ENCODE measurements around the gene RPS3.
A peak's percentile ranks its signal among the peaks of the same experiment; 100 is the strongest.
"Not testable (repeated sequence)": the region's sequence is repeated elsewhere in the genome, so short reads cannot be mapped to it uniquely, and the experiment has no call there.

RPS3 gene
- total RNA-seq = 988 to 1,554 (median 1,491) reads per million in 9 experiments

DNA sequence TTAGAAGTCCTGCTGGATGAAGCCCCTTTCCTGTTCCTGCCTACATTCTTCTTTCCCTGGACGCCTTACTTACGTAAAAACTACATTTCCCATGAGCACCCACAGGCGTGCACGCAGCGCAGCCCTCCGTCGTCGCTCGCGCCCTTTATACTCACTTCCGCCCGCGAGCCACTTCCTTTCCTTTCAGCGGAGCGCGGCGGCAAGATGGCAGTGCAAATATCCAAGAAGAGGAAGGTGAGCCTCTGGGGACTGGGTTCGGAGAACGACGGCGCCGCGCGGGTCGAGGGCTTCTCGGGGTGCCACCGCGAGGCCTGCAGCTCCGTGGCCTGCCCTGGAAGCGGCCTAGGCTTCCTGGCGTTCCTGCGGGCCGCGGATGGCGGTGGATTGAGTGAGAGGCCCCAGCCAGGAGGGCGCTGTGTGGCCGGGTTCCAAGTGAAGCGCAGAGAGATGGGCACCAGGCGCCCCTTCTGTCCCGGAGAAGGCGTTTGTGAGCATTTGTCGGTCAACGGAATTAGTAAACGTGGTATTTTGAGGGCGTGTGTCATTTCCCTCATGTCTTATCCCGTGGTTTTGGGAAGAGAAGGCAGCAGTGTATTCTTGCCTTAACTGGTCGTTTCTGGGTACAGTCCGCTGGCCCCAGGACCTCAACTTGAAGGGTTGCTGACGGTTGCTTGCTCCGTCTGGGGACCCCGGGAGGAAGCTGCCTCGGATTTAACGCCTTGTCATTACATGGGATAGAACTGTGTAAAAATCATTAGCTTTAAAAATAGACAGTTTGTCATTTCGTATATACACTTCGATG lies at the start of gene RPS3:
TSS of gene RPS3 (plus strand) at position 175 of the 802 bp plus-strand sequence. CDS start at position 205, 30 bp downstream.
- Mint-ChIP-seq H3K4me3 (peak within 1 kb of the TSS; percentile 98 to 99), H3K27me3 (no peaks in the 10 kb centered on the region), H3K9me3 (no peaks in the 10 kb centered on the region), H3K27ac (peak within 1 kb of the TSS; percentile 97 to 98), H3K36me3 (ENCODE audit: insufficient read depth) (peaks cover 49% of the 10 kb centered on the region), H3K4me1 (ENCODE audit: low read depth in 2 of 2) (peaks cover 43 to 52% of the 10 kb centered on the region in 2 donors)
- ATAC-seq (replicated peaks) (peak; percentile 90), DNase-seq (peak; percentile 81 to 88 (median 82))

- ATAC-seq (replicated peaks) (no peak), DNase-seq (no peak)
- Mint-ChIP-seq H3K4me1 (ENCODE audit: low read depth in 2 of 2) (peaks cover 47 to 67% of the 10 kb centered on the region in 2 donors), H3K36me3 (ENCODE audit: insufficient read depth) (peaks cover 9% of the 10 kb centered on the region), H3K27me3 (no peaks in the 10 kb centered on the region), H3K27ac (peak overlapping the region; percentile 84 to 93), H3K9me3 (no peaks in the 10 kb centered on the region), H3K4me3 (peak overlapping the region; percentile 78 to 89)
Observed at GRCh38 chr11:75349521-75350116, 49.7 kb upstream of the RPS3 start.

DNA sequence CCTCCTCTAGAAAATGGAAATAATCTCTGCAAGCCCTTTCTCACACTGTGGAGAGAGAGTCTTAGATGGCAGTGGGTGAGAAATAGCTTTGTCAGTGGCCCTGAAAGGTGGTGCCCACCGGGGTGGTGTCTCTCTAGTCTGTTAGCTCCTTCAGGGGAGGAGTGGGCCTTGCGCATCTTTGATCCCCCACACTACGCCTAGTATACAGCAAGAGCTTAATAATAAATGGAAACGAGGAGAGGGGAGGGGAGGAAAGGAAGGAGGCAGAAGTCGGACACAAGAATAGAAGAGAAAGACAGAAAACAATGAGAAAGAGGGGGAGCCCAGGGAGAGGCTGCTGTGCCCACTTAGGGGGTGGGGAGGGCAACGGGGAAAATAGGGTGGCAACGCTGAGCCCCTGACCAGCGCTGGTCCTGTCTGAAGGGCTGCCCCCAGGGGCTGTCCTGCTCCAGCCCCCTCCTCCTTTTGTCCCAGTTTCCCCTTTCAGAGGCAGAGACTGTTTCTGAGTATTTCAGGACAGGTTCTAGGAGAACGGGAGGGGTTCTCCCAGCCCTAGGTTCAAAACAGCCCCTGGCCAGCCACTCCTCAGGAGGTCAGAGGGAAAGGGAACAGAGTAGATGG lies 49.1 kb upstream of the RPS3 start:
- Mint-ChIP-seq H3K36me3 (ENCODE audit: insufficient read depth) (peaks cover 9% of the 10 kb centered on the region), H3K9me3 (no peaks in the 10 kb centered on the region), H3K4me3 (peak overlapping the region; percentile 78 to 89), H3K27ac (peak overlapping the region; percentile 84 to 93), H3K4me1 (ENCODE audit: low read depth in 2 of 2) (peaks cover 44 to 64% of the 10 kb centered on the region in 2 donors), H3K27me3 (no peaks in the 10 kb centered on the region)
- DNase-seq (no peak), ATAC-seq (replicated peaks) (no peak)

GRCh38 chr11:75350743-75351540 lies 48.4 kb upstream of the RPS3 start:
- peaks cover 9% of the 10 kb centered on the region for H3K36me3 Mint-ChIP-seq (ENCODE audit: insufficient read depth)

DNA sequence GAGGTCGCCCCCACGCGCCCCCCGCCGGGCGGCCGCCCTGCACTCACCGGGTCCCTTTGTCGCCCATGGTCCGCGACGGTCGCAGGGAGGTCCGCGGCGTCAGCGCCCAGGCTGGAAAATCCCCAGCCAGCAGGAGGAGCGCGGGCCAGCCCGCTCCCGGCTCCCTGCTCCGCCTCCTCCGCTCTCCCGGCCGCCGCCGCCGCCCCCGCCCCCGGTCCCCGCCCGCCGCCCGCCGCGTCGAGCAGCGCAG lies 47.9 kb upstream of the RPS3 start, which contains the start of gene ARRB1:
TSS of gene ARRB1 (minus strand) at position 121 of the 250 bp plus-strand sequence. CDS start at position 67, 54 bp downstream.
- Mint-ChIP-seq H3K4me1 (ENCODE audit: low read depth in 2 of 2) (peaks cover 40 to 57% of the 10 kb centered on the region in 2 donors), H3K4me3 (peak within 1 kb of the TSS; percentile 78 to 89), H3K27ac (peak within 1 kb of the TSS; percentile 84 to 93), H3K27me3 (no peaks in the 10 kb centered on the region), H3K36me3 (ENCODE audit: insufficient read depth) (peaks cover 9% of the 10 kb centered on the region), H3K9me3 (no peaks in the 10 kb centered on the region)
- ATAC-seq (replicated peaks) (no peak), DNase-seq (no peak)

More at GRCh38 chr11:75350743-75351540, 48.4 kb upstream of the RPS3 start:
- Mint-ChIP-seq H3K4me1 (ENCODE audit: low read depth in 2 of 2) (peaks cover 43 to 62% of the 10 kb centered on the region in 2 donors), H3K27me3 (no peaks in the 10 kb centered on the region), H3K4me3 (peak overlapping the region; percentile 78 to 89), H3K9me3 (no peaks in the 10 kb centered on the region), H3K27ac (peak overlapping the region; percentile 84 to 93)
- DNase-seq (peak; percentile 13 to 29 (median 16)), ATAC-seq (replicated peaks) (peak; percentile 44)

- DNase-seq (peak; percentile 53 to 59 (median 57)), ATAC-seq (replicated peaks) (peak; percentile 76)
- peaks cover 35 to 52% of the 10 kb centered on the region in 2 donors for H3K4me1 Mint-ChIP-seq (ENCODE audit: low read depth in 2 of 2)
Observed at GRCh38 chr11:75351791-75352587, 47.3 kb upstream of the RPS3 start.

DNA sequence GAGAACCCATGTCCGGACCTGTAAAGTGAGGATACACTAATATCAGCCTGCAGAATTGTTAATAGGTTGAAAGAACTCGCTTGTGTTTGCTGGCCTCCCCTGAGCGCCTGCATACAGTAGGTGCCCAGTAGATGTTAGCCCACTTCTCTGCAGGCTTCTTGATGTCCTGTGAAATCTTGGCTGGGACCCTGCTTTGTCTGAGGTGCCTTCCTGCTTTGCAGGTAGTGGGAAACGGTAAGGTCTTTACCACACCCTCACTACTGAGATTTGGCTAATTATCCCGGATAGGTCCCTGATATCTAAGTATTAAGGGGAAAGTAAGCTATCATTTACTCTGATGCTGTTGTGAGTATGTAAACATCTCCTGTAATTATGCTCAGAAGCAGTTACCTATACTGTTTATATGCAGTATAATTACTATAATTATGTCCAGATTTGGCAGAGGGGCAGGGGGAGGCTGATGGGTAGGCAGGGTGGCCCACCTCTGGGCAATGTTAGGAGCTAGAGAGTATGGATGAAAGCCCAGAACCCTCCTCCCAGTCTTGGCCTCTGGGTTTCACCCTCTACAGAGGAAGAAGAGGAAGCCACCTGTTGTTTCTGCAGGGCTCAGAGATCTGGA lies 46.6 kb upstream of the RPS3 start:
- DNase-seq = no peak
- peaks cover 35 to 51% of the 10 kb centered on the region in 2 donors for H3K4me1 Mint-ChIP-seq (ENCODE audit: low read depth in 2 of 2)
- ATAC-seq (replicated peaks) = no peak
- H3K4me3 Mint-ChIP-seq = peak overlapping the region; percentile 78 to 89
- H3K27ac Mint-ChIP-seq = peak overlapping the region; percentile 84 to 93
- peaks cover 9% of the 10 kb centered on the region for H3K36me3 Mint-ChIP-seq (ENCODE audit: insufficient read depth)
- H3K9me3 Mint-ChIP-seq = no peaks in the 10 kb centered on the region
- H3K27me3 Mint-ChIP-seq = no peaks in the 10 kb centered on the region

More at GRCh38 chr11:75351791-75352587, 47.3 kb upstream of the RPS3 start:
- Mint-ChIP-seq H3K36me3 (ENCODE audit: insufficient read depth) (peaks cover 9% of the 10 kb centered on the region), H3K27ac (peak overlapping the region; percentile 84 to 93), H3K4me3 (peak overlapping the region; percentile 78 to 89), H3K27me3 (no peaks in the 10 kb centered on the region), H3K9me3 (no peaks in the 10 kb centered on the region)

- DNase-seq (no peak), ATAC-seq (replicated peaks) (no peak)
- no peak overlapping the region for H3K27ac Mint-ChIP-seq
Observed at GRCh38 chr11:75355051-75355450, 44.3 kb upstream of the RPS3 start.

GRCh38 chr11:75356613-75357012 lies 42.7 kb upstream of the RPS3 start:
- Mint-ChIP-seq H3K4me1 (ENCODE audit: low read depth in 2 of 2) (peaks cover 10 to 19% of the 10 kb centered on the region in 2 donors), H3K27me3 (no peaks in the 10 kb centered on the region), H3K27ac (no peak overlapping the region), H3K36me3 (ENCODE audit: insufficient read depth) (peaks cover 3% of the 10 kb centered on the region), H3K9me3 (no peaks in the 10 kb centered on the region), H3K4me3 (no peak overlapping the region)
- ATAC-seq (replicated peaks) (no peak), DNase-seq (no peak)

More at GRCh38 chr11:75355051-75355450, 44.3 kb upstream of the RPS3 start:
- Mint-ChIP-seq H3K36me3 (ENCODE audit: insufficient read depth) (peaks cover 9% of the 10 kb centered on the region), H3K4me1 (ENCODE audit: low read depth in 2 of 2) (peaks cover 19 to 29% of the 10 kb centered on the region in 2 donors), H3K27me3 (no peaks in the 10 kb centered on the region), H3K4me3 (no peak overlapping the region), H3K9me3 (no peaks in the 10 kb centered on the region)

- not testable (repeated sequence) for H3K27ac Mint-ChIP-seq; ATAC-seq (replicated peaks); H3K4me1 Mint-ChIP-seq (ENCODE audit: low read depth in 2 of 2); H3K9me3 Mint-ChIP-seq; H3K27me3 Mint-ChIP-seq; H3K36me3 Mint-ChIP-seq (ENCODE audit: insufficient read depth); H3K4me3 Mint-ChIP-seq; DNase-seq
Observed at GRCh38 chr11:75362285-75362684, 37.0 kb upstream of the RPS3 start.

DNA sequence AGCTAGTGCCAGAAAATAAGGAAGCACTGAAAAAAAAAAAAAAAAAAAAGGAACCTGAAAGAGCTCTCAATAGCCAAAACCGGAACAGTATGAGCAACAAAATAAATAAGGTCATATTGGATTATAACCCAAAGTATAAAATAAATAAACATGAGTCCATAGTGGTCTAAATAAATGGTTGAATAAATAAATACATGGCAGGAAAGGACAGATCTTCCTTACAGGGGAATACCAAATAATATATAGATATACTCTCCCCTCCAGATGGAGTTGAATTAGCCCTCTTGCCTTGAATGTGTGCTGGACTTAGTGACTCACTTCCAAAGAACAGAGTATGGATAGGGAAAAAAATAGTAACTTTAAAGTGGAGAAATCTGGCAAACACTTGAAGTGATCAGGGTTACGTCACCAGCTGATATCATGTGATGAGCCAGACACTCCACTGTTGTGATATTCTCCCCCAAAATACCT lies 33.6 kb upstream of the RPS3 start:
- Mint-ChIP-seq H3K4me3 (no peak overlapping the region), H3K9me3 (no peaks in the 10 kb centered on the region), H3K4me1 (ENCODE audit: low read depth in 2 of 2) (peaks cover 3 to 5% of the 10 kb centered on the region in 2 donors), H3K27ac (peak overlapping the region in 1 of 2 donors; percentile 44), H3K36me3 (ENCODE audit: insufficient read depth) (peaks cover 1% of the 10 kb centered on the region), H3K27me3 (peaks cover 0 to 9% of the 10 kb centered on the region in 2 donors)
- DNase-seq = no peak
- ATAC-seq (replicated peaks) = no peak

DNA sequence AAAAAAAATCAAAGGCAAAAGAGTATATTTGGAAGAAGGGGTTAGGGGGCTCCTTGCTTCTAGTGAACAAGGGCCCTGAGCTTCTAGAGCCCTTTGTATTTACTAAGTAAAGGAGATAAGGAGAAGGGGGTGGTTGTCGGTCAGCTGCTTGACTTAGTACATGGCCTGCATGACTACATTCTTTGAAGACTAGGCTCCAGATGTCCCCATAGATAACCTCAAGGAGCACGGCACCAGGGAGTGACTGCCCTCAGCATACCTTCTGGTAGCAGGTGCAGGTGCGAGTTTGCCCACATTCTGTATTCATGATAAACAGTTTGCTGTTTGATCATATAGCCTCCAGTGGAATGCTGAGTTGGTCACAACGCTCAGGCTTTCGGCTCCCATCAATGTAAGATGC lies 32.5 kb upstream of the RPS3 start:
- not testable (repeated sequence) for H3K27me3 Mint-ChIP-seq; H3K36me3 Mint-ChIP-seq (ENCODE audit: insufficient read depth); H3K4me3 Mint-ChIP-seq; ATAC-seq (replicated peaks); H3K9me3 Mint-ChIP-seq; H3K4me1 Mint-ChIP-seq (ENCODE audit: low read depth in 2 of 2); DNase-seq; H3K27ac Mint-ChIP-seq

Measured in effector memory CD8-positive, alpha-beta T cell (primary cell).